Hematopoietic multipotent progenitor cell treated with erythropoietin and hydrocortisone succinate and interleukin-3 and kit ligand, for 6 days (in vitro differentiated cells): ENCODE measurements around the gene CFAP20.
A peak's percentile ranks its signal among the peaks of the same experiment; 100 is the strongest.

Experiments used
- DNase-seq: peaks from one replicate; pipeline ENCODE4 v3.0.0-alpha.2; 2015

Gene CFAP20

DNA sequence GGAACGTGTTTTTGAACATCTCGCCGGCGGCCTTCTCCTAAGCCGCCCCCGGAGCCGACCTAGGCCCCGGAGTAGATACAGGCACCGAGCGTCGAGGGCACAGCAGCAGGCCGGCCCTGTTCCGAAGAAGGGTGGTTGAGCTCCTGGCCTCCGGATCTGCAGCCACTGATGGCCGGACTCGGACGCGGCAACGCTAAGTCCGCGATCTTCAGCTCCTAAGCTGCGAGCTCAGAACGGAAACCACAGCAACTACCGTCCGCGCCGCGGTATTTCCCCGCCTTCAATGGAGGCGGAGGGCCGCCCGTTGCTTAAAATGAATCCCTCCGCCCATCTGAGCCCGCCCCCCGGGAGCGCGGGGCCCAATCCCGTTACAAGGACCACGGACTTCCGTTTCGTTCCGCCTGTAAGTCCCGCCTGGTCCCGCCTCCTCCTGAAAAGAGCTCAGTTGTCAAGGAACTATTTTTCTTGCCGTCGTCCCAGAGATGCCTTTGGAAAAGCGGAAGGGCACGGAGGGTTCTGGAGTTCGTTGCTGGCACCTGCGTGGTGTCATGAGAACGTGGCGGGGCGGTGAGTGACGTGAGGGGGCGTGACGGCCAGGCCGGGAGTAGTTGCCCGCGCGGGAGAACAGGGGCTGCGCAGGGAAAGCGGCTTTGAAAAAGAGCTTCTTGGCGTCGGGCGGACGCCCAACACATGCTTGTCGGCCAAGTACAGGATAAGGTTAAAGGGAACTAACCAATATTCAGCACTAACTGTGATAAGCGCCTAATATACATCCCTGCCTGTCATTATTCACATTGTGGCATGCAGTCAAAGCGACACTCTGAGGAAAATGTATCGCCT, at the start of gene CFAP20:
TSS of gene CFAP20 (minus strand) at position 285 of the 840 bp plus-strand sequence. CDS start at position 19, 266 bp downstream.
- peak; percentile 100 for DNase-seq

DNA sequence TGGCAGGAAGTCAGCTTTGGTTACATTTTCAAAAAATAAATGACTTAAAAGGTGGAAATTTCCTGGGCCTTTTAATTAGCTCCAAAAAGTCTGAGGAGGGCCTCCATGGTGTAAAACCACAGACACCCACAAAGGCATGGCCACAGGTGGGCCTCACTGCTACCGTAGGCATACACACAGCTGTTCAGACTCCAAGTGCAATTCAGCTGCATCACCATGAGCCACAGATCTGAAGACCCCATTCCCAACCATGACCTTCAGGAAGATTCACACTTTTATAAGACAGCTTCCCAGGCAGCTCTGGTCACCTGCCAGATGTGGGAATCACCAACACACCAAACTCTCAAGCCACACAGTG, 48.2 kb upstream of the CFAP20 start:
- no peak for DNase-seq

DNA sequence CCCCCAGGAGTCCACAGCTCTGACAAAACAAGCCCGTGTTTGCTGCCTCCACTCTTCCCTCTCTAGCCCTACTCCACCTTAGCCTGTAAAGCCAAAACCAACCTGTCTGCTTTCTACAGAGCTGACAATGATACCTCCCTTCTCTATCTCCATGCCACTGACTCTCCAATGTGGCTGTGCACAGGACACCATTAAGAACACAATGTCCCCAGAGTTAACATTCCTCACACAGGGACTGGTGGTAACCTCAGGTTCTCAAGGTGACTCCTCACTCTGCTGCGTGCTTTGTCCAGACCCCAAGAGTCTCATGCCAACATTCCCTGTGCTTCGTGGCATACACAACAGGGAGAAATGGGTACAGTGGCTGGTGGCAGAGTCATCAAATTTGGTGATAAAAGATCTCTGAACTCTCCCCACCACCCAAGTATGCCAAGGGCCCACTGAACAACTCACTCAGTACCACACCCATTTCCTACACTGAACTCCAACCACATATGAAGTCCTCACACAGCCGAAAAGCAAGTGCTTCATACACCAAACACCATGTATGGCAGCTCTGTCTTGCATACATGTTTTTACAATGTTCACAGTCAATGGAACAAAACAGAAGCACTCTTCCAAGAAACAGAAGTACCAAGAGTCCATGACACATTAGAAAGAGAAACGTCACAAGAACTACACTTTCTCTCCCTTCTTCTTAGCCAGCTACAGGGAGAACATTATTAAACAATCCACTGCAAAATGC, 47.6 kb upstream of the CFAP20 start:
- DNase-seq: peak; percentile 51

GRCh38 chr16:58170223-58170622, 41.0 kb upstream of the CFAP20 start:
- no peak for DNase-seq

DNA sequence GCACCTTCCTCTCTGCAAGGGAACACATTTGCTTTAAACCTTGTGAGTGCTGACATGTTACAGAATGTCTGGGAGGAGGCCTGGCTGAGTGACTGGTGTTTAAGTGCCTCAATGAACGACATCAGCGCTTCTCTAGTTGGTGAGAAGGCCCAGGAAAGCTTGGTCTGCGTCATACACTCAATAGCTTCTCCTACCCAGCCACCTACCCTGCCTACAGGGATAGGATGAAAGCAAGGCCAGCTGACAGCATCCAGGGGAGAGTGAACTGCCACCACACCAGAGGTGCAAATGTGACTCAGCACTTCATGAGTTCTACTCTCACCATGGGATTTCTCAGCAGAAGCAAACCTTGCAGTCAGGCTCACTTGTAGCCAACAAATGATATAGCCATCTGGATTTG, 31.7 kb upstream of the CFAP20 start:
- DNase-seq: no peak

DNA sequence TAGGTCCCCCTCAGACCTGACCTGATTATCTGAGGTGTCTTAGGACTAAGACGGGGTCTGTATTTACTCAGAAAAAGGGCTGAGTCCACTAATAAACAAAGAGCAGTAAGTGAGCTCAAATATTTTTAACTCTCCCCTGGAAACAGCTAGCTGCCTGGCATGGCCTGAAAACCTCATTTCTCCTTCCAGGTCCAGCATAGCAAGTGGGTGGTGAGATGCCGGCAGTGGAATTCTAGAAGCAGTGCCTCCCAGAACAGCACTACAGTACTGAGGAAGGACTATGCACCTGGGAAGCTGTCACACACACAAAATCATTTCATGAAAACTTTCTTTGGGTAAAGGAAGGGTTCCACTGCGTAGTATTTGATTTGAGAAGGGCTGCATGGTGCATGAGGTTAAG, 29.5 kb upstream of the CFAP20 start:
- DNase-seq: no peak

- DNase-seq: no peak
These were observed 28.9 kb upstream of the CFAP20 start for GRCh38 chr16:58157951-58158540.

DNA sequence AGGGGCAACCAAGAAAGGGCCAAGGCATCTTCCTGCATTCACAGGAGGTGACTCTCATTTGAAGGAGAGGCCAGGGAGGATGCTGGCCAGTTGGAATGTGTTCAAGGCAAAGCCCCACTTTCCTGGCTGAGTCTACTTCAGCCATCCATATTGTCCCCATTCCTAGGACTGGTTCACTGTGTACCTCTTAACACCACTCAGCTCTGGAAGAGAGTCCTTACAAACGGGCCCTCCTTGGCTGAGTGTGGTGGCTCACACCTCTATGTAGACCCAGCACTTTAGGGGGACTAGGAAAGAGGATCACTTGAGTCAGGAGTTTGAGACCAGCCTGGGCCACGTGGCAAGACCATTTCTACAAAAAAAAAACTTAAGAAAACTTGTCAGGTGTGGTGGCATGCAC, 28.1 kb upstream of the CFAP20 start:
- DNase-seq: no peak

DNA sequence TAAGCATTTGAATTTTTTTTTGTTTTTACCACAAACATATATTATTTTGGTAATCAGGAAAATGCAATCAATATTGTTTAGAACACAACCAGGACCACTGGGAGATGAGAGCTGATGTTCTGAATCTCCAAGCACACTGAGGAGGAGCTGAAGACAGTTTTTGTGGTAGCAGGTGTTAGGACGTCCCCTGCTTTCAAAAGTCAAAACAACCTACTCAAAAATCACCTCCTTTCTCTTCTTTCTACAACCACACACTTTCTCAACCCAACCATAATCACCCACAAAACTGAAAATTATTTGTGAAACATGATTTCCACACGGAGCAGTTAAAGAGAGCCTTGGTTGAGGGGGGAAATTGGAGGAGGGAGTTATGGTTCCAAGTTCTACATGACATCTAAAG, 26.7 kb upstream of the CFAP20 start:
- no peak for DNase-seq

- DNase-seq: no peak
These were observed 25.2 kb upstream of the CFAP20 start for GRCh38 chr16:58154345-58154744.

GRCh38 chr16:58152246-58152868, 23.2 kb upstream of the CFAP20 start:
- no peak for DNase-seq

DNA sequence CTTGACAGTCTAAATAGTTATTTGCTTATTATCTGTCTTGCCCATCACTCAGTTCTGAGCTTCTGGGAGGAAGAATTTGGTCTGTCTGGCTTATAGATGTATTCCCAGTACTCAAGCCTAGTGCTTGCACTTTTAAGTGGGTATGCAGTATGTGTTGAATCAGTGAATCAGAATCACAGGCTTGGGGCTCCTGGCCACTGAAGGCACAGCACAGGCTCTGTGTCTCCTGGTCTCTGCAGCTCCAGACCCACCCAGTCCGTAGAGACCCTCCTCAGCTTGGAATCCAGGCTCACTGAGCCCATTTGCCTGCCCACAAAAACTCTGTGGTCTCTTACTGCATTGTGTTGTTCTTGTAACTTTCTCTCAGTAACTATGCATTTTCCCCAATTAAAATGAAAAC, 19.3 kb upstream of the CFAP20 start:
- DNase-seq: no peak

DNA sequence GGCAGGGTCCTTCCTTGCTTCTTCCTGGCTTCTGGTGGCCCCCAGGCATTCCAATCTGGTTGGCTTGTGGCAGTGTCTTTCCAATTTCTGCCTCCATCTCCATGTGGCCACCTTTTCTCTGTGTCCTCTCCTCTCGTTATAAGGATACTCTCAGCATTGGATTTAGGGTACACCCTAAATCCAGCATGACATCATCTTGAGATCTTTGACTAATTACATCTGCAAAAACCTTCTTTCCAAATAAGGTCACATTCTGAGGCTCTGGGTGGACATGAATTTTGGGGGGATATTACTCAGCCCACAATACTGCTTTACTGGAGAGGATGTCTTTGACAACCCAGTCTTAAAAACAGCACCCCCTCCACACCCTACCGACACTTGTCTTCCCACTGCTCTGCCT, 18.9 kb upstream of the CFAP20 start:
- no peak for DNase-seq

- DNase-seq: no peak
These were observed 9.7 kb upstream of the CFAP20 start for GRCh38 chr16:58138852-58139251.

DNA sequence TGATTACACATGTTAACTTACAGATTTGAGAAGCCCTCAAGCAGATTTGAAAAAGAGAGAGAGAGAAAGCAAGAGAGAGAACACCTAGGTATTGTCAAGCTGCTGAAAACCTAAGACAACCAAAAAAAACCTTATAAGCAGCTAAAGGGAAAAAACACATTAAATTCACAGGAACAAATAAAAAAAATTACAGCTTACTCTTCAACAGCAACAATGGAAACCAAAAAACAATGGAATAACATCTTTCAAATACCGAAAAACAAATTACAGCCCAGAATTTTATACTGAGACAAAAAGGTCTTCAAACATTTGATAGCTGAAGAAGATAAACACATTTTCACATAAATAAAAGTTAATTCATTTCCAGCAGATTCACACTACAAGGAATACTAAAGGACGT, 8.4 kb upstream of the CFAP20 start:
- DNase-seq: no peak

DNA sequence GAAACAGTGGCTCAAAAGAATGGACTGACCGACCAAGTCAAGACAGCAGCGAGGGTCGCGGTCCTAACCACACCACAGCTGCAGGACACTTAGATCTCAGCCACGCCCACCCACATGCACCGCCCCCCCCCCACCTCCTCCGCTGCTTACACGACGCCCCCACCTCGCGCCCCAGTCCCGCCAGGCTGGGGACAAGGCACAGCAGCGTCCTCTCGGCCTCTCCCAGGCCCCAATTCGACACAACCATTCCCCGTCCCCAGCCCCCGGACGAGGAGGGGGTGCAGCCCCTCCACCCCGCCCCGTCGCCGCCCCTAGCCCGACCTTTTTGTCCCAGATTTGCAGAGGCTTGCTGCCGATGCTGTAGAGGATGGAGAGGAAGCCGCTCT, 477 bp downstream of the CFAP20 start:
- peak; percentile 41 for DNase-seq

- no peak for DNase-seq
These were observed 975 bp downstream of the CFAP20 start for GRCh38 chr16:58128181-58128631.

DNA sequence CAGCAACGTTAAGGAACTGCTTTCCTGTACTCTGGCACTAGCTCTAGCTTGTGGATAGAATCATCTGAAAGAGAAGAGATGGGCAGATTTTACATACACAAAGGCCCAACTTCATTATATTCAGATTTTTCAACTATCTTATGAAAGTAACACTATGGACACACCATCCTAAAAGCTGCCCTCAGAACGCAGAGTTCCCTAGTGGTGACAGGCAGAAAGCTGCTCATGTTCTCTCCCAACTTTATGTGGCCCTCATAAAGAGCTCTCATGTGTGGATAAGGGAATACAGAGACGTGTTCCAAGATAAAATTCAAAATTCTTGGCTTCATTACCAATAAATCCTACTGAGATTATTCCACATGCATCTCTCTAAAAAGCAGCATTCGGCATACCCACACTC, 1.5 kb downstream of the CFAP20 start:
- DNase-seq: peak; percentile 53

GRCh38 chr16:58127033-58127556, 2.1 kb downstream of the CFAP20 start:
- DNase-seq: peak; percentile 82

GRCh38 chr16:58126451-58126961, 2.7 kb downstream of the CFAP20 start:
- no peak for DNase-seq

GRCh38 chr16:58125781-58126335, 3.3 kb downstream of the CFAP20 start:
- DNase-seq: no peak

- DNase-seq: no peak
These were observed 4.1 kb downstream of the CFAP20 start for GRCh38 chr16:58125041-58125440.

- no peak for DNase-seq
These were observed 4.6 kb downstream of the CFAP20 start for GRCh38 chr16:58124601-58124915.
